GF-D8 (cell line): ENCODE results near the gene PTPRZ1.

Source experiments
- DNase-seq: peaks from one replicate; lab custom pipeline; 2025; lab: John Stamatoyannopoulos, UW

PTPRZ1 gene

DNA sequence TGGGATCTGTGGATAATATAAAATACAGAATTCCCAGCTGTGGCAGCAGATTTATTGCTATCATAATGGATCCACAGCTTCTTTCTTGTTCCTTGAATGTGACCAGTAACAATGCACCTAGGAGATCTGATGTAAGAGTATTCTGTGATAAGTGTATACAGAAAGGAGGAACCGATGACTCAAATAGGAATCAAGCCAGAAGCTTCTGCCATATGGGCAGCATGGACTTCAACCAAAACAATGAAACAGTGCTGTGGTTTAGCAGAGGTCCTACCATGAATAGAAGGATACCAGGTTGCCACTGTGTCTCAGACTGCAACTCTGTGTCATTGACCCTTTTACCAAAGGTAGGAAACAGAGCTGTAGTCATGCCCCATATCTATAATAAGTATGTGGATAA lies 81.8 kb downstream of the PTPRZ1 start:
- DNase-seq, result no peak

DNA sequence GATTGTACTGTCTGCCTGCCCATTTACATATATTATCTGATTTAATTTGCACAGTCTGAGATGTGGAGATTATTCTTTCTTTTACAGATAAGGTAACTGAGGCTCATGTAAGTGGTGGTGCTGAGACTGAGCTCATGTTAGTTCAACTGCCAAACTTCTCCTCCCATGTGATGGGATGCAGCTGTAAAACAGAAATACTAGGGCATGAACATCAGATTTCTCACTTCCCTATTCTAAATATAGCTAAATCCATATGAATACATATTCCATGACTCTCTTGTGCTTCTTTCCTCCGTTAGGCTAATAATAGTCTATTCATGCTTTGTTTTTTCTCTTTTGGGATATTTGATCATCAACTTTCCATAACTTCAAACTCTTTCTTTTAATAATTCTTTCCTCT lies 84.7 kb downstream of the PTPRZ1 start:
- DNase-seq, result no peak

GRCh38 chr7:121960678-121961077 lies 87.7 kb downstream of the PTPRZ1 start:
- no peak for DNase-seq

DNA sequence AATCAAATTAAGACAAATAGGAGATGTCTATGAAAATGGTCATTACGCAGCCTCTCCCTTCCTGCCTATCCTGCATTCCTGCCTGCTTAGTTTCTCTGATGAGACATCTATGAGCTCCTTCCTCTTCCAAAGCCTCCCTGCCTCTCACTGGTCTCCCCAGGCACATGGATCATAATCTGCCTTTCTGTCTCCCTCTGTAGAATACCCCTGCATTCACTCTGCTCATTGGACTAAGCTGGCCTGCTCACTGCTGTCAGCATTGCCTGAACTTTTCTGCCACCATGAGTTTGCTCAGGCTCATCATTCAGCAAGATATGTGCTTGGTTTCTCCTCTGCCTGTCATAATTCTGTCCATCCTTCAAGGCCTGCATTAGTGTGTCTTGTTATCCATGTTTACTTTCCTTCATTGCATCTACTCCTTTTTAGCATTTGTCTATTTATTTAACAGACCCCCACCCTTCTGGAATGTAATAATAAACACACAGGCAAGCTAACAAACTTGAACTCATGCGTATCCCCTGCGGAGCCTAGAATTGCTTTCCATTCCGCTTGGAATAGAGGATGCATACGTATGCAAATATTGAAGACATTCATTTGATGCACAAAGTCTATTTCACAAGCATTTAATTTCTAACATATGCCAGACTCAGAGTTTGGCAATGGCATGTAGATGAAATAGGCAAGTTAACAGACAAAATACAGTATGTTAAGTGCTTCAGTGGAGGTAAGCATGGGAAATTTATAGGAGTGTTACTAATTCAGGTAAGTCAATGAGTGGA lies 88.3 kb downstream of the PTPRZ1 start:
- no peak for DNase-seq

DNA sequence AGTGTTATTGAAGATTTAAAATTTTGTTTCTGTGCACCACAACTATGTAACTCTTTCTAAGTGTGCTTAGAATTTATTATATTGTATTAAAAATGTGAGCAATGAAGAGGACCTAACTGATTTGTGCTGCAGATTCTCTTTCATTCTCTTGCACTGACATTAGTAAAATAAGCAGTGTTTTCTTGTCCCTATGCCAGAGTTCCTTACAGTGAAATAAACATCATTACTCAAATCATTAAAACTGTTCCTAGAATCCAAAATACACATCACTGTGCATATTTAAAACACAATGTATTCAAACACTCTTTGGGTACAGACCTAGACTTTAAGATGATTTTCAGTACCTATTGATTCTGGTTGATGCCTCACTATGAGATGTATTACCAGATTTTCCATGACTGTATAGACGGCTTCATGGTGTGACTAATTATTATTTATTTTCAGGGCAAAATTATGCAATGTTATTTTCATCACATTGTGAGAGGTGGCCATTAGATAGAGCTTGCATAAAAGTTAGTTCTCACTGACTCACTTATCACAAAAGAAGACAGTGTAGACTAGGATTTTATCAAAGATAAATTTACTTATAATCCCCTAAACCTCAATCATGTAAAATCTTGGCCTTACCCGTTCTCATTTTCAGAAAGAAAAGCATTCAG lies 93.4 kb downstream of the PTPRZ1 start:
- DNase-seq, result no peak

GRCh38 chr7:121966935-121967332 lies 94.0 kb downstream of the PTPRZ1 start:
- DNase-seq, result no peak

DNA sequence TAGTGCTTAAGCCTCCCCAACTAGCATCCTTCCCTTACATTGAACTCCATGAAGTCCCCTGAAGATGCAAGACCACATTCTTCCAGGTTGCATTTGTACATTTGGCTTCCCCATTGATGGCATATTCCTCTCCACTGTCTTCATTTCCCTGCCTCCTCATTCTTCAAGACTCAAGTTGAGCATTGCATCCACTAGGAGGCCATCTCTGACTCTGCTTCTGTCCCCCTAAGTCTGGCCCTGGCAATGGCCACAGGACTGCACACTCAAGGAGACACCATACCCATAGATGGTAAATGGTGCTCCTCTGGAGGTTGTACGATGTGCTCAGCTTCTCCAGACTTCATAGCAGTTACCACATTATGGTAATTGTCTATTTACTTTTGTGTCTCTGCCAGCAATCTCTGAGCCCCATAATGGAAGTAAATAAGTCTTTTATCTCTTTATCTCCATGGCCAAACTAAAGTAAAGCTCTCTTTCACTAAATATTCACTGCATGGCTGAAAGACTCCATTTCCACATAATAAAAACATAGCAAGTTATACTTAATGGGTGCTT lies 112.6 kb downstream of the PTPRZ1 start:
- no peak for DNase-seq

DNA sequence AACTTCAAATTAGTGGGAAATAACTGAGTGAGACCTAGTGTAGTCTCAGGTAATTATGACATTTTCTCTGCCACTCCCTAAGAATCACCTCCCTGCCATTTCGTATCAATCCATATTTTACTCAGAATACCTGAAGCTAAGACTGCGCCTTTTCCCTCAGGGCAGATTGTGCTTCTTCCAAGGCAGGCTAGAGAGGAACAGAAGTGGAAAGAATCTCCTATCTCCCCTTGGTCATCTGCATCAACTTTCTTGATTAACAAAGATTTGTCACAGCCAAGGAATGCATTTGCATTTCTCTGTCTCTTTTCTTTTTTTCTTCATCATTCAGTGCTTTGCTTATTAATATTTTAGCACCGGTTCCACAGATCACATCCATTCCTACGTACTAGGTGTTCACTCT lies 119.1 kb downstream of the PTPRZ1 start:
- DNase-seq, result no peak

DNA sequence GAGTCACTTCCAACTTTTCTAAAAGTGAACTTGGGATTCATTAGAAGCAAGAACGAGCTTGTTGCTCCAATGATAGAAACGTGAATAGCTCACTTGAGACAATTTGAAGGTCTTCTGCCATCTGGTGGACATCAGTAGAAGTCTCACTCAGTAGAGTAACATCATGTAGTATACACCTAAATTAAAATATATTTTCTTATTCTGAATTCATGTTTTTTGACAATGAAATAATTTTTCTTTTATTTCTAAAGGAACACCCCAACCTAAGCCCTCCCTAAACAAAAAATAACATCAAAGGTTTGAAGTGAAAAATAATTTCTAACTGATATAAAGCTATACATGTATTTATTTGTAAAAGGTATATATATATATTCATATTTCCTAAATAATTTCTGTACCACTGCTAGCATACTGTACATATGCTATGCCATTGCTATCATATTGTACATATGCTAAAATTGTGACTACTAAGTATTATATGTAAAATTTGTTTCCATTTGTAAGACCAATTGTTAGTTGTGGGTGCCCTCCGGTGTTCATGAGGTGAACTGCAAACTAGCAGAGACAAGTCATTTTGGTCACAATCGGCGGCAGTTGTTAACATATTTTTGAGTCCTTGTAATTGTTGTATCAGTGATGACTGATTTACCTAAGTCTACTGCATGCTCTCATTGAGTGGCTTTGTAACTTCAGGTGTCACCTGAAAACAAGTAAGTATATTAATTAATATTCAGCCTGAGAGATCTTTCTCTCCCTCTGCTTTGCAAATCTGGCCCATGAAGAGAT lies 121.9 kb downstream of the PTPRZ1 start:
- peak; percentile 12 for DNase-seq

DNA sequence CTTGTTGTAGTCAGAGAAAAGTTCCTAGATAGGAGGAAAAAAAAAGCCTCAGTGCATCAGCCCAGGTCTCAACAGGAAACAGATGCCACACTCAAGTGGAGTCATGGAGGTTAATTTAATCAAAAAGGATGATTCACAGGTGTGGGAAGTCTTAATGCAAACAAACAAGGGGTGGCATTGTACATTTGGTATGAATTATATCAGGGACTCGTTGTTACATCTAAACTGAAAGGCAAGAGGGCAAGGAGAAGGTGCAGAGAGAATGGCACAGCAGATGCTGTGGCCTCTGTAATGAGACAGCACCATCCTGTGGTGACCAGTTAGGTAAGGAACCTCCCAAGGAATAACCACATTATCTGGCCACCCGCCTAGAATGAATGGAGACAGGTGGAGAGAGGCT lies 133.7 kb downstream of the PTPRZ1 start:
- DNase-seq, result no peak

- no peak for DNase-seq
Observed at GRCh38 chr7:122010116-122010515, 137.2 kb downstream of the PTPRZ1 start.

DNA sequence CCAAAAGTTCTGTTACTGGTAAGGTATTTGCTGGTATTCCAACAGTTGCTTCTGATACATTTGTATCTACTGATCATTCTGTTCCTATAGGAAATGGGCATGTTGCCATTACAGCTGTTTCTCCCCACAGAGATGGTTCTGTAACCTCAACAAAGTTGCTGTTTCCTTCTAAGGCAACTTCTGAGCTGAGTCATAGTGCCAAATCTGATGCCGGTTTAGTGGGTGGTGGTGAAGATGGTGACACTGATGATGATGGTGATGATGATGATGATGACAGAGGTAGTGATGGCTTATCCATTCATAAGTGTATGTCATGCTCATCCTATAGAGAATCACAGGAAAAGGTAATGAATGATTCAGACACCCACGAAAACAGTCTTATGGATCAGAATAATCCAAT lies 140.1 kb downstream of the PTPRZ1 start:
- DNase-seq, result no peak

DNA sequence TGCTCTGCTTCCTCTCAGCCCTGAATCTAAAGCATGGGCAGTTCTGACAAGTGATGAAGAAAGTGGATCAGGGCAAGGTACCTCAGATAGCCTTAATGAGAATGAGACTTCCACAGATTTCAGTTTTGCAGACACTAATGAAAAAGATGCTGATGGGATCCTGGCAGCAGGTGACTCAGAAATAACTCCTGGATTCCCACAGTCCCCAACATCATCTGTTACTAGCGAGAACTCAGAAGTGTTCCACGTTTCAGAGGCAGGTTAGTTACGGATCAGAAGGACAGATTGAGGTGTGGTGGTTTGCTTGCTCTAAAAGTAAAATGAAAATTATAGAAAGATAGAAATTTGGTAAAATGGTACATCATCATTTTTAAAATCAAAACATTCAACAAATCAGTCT lies 140.7 kb downstream of the PTPRZ1 start:
- DNase-seq, result no peak

DNA sequence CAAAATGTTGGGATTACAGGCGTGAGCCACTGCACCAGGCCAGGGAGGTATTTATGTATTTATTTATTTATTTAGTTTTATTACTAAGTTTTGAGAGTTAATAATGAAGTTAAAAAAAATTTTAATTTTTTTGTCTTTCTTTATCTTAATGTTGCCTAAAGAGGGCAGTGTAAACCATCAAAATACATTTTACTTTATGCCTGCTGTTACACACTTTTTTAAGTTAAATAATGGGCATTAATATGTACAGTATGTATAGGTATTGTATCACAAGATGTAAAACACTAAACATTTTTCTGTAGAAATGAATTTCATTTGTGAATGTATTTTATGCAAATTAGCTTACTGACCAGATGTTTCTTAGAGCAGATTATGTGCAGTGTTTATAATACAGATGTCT lies 141.7 kb downstream of the PTPRZ1 start:
- DNase-seq, result no peak

DNA sequence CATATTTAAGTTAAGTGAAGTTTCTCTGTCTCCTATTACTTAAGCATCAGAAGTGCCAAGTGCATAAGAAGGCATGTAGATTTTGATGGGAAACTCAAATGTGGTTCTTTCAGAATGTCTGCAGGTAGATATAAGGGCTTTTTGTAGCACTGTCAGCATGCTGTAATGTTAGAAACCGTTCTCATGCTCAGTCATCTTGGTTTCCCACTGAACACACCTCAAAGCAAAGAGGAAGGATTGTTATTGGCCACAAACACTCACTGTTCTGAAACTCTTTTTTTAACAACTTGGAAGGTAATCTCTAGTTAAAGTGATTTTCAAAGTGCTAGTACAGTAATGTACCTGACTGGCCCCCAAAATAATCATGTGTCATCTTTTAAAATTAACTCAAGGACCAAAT lies 145.1 kb downstream of the PTPRZ1 start:
- DNase-seq, result no peak

DNA sequence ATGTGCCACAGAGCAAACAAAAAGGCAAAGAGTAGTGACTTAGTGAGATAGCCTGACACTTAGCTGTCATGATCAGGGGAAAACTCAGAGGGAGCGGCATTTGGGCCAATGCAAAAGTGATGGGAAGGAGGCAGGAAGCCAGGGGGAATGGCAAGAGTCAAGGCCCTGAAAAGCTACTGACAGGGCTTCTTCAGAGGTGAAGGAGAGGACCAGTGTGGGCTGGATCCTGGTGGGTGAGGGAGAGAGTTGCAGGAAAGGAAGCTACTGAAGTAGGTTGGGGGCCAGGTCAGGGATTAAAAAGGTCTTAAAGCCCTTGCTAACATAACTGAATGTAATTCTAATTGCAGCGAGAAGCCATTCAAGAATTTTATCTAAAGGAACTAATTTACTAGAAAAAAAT lies 154.1 kb downstream of the PTPRZ1 start:
- no peak for DNase-seq

DNA sequence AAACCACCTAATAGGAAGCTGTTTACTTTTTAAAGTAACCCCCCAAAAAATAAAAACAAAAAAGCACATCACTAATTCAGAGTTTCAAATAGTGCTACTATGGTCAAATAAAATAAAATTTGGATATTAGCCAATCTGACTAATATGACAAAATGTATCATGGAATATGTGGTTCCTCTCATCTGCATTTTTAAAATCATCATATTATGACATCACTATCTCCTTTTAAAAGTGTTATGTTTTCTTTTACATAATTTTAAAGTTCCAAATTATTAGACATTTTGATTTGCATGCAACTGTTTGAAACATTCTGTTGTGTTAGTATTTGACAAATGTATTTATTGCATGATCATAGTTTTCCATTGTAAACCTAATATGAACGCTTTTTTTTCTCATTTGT lies 160.7 kb downstream of the PTPRZ1 start:
- DNase-seq, result no peak

DNA sequence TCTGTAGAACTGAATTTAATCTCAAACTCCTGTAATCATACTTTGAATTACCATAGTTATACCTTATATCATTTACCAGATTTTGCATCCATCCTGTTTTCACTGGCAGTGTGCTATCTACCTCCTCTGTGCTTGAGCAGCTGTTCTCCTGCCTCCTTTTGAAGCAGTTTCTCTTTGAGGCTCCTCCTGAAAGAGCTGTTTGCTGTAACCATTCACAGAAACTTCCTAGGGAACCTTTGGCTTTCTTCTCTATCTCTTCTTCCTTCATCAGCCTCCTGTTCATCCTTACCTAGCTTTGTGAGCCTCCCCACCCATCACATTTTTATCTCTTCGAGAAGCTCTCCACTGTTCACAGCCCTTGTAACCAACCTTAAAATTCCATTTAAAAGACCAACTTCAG lies 162.9 kb downstream of the PTPRZ1 start:
- DNase-seq, result no peak

DNA sequence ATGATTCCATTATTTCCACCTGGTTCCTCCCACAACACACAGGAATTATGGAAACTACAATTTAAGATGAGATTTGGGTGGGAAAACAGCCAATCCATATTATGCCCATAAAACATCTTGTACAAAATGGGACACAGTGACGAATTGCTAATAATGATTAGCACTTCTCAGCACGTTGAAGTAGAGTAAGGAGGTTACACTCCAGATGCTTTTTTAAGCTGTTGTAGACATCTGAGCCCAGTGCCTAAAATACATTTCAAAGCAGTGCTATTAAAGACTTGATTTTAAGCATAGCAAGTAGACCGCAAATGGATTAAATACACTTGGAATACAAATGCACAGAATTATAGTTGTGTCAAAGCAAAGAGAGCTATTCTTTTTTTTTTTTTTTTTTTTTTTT lies 165.2 kb downstream of the PTPRZ1 start:
- no peak for DNase-seq

DNA sequence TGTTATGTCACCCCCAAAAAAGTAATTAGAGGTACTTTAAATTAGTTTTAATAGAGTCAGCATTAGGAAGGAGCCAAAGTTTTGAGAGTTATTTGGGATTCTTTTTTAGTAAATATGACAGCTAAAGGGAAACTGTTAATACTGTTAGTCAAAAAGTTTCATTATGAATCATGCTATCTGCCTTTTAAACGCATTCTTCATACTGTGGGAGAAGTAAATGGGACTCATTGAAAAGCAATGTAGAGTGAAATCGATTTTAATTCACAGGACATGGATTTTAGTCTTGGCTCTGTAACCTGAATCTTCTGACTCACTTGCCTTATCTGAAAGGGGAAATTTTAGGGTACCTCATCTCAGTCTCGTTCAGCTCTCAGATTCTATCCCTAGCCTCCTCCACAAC lies 165.9 kb downstream of the PTPRZ1 start:
- DNase-seq, result no peak

- no peak for DNase-seq
Observed at GRCh38 chr7:122040147-122040546, 167.2 kb downstream of the PTPRZ1 start.

- no peak for DNase-seq
Observed at GRCh38 chr7:122046402-122046801, 173.4 kb downstream of the PTPRZ1 start.

GRCh38 chr7:122054393-122054792 lies 181.4 kb downstream of the PTPRZ1 start:
- no peak for DNase-seq
